ENCODE data around the gene PARD6A.

GRCh38 chr16:67659675-67660563, 841 bp upstream of the PARD6A start, which contains the start of gene ACD:
- TF ChIP-seq, protein P1, sequence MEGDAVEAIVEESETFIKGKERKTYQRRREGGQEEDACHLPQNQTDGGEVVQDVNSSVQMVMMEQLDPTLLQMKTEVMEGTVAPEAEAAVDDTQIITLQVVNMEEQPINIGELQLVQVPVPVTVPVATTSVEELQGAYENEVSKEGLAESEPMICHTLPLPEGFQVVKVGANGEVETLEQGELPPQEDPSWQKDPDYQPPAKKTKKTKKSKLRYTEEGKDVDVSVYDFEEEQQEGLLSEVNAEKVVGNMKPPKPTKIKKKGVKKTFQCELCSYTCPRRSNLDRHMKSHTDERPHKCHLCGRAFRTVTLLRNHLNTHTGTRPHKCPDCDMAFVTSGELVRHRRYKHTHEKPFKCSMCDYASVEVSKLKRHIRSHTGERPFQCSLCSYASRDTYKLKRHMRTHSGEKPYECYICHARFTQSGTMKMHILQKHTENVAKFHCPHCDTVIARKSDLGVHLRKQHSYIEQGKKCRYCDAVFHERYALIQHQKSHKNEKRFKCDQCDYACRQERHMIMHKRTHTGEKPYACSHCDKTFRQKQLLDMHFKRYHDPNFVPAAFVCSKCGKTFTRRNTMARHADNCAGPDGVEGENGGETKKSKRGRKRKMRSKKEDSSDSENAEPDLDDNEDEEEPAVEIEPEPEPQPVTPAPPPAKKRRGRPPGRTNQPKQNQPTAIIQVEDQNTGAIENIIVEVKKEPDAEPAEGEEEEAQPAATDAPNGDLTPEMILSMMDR (conservative IDR thresholded peaks at IDR 0.05) = no peak
- TF ChIP-seq ZFX (IDR thresholded peaks at IDR 0.05) = peak; percentile 74; the same call in 1 of the 2 replicates

All from C4-2B (cell line).